Fibroblast of lung (primary cell): ENCODE results near the gene LTA4H. TPM values are rescaled to one million over a fixed set of nuclear protein-coding genes. Genes with fewer than 3 reads are reported as not detected.

Source experiments
- DNase-seq, 2 donors: peaks; one replicate each; pipeline versions ENCODE4 v3.0.0 to v3.0.0-alpha.2; 2010; ENCODE audit warnings: low read depth in 2 of 2
- H2AFZ ChIP-seq: 2 replicates; pipeline ENCODE4 v1.5.1; 2012; ENCODE audit warnings: low read length, control low read depth, inconsistent platforms
- H3K27ac ChIP-seq: 2 replicates; pipeline ENCODE4 v1.5.1; 2011; ENCODE audit warnings: low read length, control low read depth; ENCODE audit not compliant: insufficient read depth
- H3K27me3 ChIP-seq: 2 replicates; pipeline ENCODE4 v1.5.1; 2011; ENCODE audit warnings: mild to moderate bottlenecking, low read length; ENCODE audit not compliant: control insufficient read depth, insufficient read depth
- H3K36me3 ChIP-seq: 2 replicates; pipeline ENCODE4 v1.5.1; 2011; ENCODE audit warnings: low read length; ENCODE audit not compliant: control insufficient read depth, insufficient read depth
- H3K4me1 ChIP-seq: 2 replicates; pipeline ENCODE4 v1.5.1; 2011; ENCODE audit warnings: low read length; ENCODE audit not compliant: control insufficient read depth, insufficient read depth; ENCODE audit errors: extremely low read depth
- H3K4me2 ChIP-seq: 2 replicates; pipeline ENCODE4 v1.5.1; 2011; ENCODE audit warnings: low read length, control low read depth; ENCODE audit not compliant: insufficient read depth; ENCODE audit errors: extremely low read depth
- H3K4me3 ChIP-seq, 4 experiments: fragments of 200-600 bp in 1 of 4; sonication (generic) in 1 of 4; replicated peaks in 1 of 4; 2 replicates each; pipeline ENCODE4 v1.5.1; 2011 to 2016; ENCODE audit warnings: low read length in 4 of 4, low read depth in 3 of 4, mild to moderate bottlenecking in 3 of 4, control low read depth in 2 of 4, inconsistent platforms in 1 of 4, mixed read lengths in 1 of 4; ENCODE audit not compliant: insufficient read depth in 1 of 4; ENCODE audit errors: control extremely low read depth in 1 of 4
- H3K79me2 ChIP-seq: 2 replicates; pipeline ENCODE4 v1.5.1; 2012; ENCODE audit warnings: mild to moderate bottlenecking, low read length, inconsistent platforms; ENCODE audit not compliant: control insufficient read depth, insufficient read depth
- H3K9ac ChIP-seq: 2 replicates; pipeline ENCODE4 v1.5.1; 2011; ENCODE audit warnings: mild to moderate bottlenecking, low read length, control low read depth; ENCODE audit not compliant: insufficient read depth
- H3K9me3 ChIP-seq: 2 replicates; pipeline ENCODE4 v1.5.1; 2012; ENCODE audit warnings: low read depth, low read length; ENCODE audit not compliant: control insufficient read depth, insufficient read depth
- H4K20me1 ChIP-seq: 2 replicates; pipeline ENCODE4 v1.5.1; 2011; ENCODE audit warnings: low read length; ENCODE audit not compliant: control insufficient read depth, insufficient read depth; ENCODE audit errors: extremely low read depth
- EZH2 ChIP-seq: IDR thresholded peaks from 2 replicates; pipeline ENCODE4 v1.5.1; 2012; ENCODE audit warnings: low read length, control low read depth, mild to moderate bottlenecking; ENCODE audit errors: missing control alignments
- polyA plus RNA-seq, 2 donors: library from polyadenylated mRNA; depleted of rRNA in 1 of 2; stranded (reverse) in 1 of 2; unstranded in 1 of 2; fragments of >200 nt; gene quantifications; 2 replicates each; pipeline ENCODE4 v1.2.1, GENCODE V29; 2011 to 2012; ENCODE audit warnings: missing spikeins in 1 of 2
- total RNA-seq: library from RNA; depleted of rRNA; stranded (reverse); fragments of >200 nt; gene quantifications from 2 replicates; pipeline ENCODE4 v1.2.1, GENCODE V29; 2014
- TF ChIP-seq, protein P1 (sequence below), 2 donors: IDR thresholded peaks in 1 of 2; conservative IDR thresholded peaks in 1 of 2; 1 replicate in 1 of 2; 2 replicates in 1 of 2; pipeline ENCODE4 v1.5.1; 2011 to 2012; ENCODE audit warnings: low read length in 2 of 2, control low read depth in 1 of 2, inconsistent platforms in 1 of 2, low read depth in 1 of 2, mild to moderate bottlenecking in 1 of 2

The LTA4H gene
- total and polyA plus RNA-seq, 2 donors (not counting 1 experiment from before 2014, with no cell fraction given), result 81.1 to 100 TPM

DNA sequence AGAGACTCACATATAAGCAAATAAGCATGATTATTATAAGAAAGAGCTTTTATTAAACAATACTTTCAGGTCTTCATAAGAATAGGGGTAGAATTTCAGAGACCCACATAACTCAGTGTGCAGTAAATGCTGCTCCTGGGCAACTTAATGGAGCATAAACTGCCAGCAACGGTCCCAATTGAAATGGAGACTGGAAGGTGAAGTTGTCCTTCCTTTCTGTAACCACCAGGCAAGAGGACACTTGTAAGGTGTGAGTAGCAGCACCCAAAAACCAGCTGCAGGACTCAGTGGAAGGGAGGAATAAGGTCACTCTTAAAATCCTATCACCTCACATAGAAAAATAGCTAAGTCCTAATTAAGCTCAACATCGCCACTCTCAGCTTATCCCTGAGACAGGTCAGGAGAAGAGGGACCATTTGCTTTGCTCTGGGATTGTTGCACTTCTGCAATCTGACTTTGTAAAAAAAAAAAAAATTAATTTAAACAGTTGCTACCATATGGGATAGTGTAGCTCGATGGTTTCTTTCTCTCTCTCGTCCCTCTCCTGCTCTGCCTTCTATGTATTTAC is 22.7 kb upstream of the LTA4H start:
- no peaks in the 10 kb centered on the region for H3K9me3 ChIP-seq
- no peaks in the 10 kb centered on the region for H3K27me3 ChIP-seq
- no peaks in the 10 kb centered on the region for H3K36me3 ChIP-seq
- no peak overlapping the region for H3K9ac ChIP-seq
- H4K20me1 ChIP-seq, result no peaks in the 10 kb centered on the region
- H3K27ac ChIP-seq, result no peak overlapping the region
- H3K4me1 ChIP-seq, result no peaks in the 10 kb centered on the region
- H3K4me2 ChIP-seq, result no peak overlapping the region
- no peak overlapping the region for H3K4me3 ChIP-seq
- TF ChIP-seq, protein P1, sequence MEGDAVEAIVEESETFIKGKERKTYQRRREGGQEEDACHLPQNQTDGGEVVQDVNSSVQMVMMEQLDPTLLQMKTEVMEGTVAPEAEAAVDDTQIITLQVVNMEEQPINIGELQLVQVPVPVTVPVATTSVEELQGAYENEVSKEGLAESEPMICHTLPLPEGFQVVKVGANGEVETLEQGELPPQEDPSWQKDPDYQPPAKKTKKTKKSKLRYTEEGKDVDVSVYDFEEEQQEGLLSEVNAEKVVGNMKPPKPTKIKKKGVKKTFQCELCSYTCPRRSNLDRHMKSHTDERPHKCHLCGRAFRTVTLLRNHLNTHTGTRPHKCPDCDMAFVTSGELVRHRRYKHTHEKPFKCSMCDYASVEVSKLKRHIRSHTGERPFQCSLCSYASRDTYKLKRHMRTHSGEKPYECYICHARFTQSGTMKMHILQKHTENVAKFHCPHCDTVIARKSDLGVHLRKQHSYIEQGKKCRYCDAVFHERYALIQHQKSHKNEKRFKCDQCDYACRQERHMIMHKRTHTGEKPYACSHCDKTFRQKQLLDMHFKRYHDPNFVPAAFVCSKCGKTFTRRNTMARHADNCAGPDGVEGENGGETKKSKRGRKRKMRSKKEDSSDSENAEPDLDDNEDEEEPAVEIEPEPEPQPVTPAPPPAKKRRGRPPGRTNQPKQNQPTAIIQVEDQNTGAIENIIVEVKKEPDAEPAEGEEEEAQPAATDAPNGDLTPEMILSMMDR (conservative IDR thresholded peaks at IDR 0.05 in 1 of 2, IDR thresholded peaks at IDR 0.05 in 1 of 2; ENCODE audit: low read depth in 1 of 2, low read length in 2 of 2), result no peak
- no peak for TF ChIP-seq EZH2
- DNase-seq, result no peak
- H2AFZ ChIP-seq, result no peak overlapping the region
- no peaks in the 10 kb centered on the region for H3K79me2 ChIP-seq

DNA sequence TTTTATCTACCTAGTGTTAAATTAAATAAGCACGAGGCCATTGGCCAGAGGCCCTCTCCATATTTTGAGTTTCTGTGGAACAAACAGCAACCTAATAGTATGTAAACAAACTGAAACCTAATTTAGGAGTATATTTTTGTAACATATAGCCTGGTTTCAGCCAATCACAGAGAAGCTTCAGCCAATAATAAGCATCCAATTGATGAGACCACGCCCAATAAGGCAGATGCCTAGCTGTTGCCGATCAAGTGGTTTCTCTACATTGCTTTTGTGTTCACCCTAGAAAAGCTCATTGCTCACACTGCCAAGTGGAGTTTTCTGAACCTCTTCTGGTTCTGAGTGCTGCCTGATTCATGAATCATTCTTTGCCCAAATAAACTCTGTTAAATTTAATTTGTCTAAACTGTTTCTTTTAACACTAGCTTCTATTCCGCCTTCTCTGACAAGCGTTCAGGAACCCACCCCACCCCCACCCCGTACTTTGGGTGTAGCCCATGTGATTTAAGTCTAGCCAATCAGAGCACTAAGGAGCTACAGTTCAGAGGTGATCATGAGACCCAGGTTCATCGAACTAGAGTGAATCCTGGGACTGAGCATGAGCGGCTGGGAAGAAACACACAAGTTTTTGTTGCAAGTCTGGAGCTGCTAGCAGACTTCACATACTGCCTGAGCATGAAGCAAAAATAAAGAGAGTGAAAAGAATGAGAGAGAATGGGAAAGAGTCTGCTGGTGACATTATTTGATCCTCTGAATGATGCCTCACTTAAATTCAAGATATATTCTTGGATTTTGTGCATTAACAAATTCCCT is 21.5 kb upstream of the LTA4H start:
- no peak overlapping the region for H3K27ac ChIP-seq
- TF ChIP-seq, protein P1 (conservative IDR thresholded peaks at IDR 0.05 in 1 of 2, IDR thresholded peaks at IDR 0.05 in 1 of 2; ENCODE audit: low read depth in 1 of 2, low read length in 2 of 2), result no peak
- TF ChIP-seq EZH2, result no peak
- no peak overlapping the region for H3K4me3 ChIP-seq
- H3K36me3 ChIP-seq, result no peaks in the 10 kb centered on the region
- H3K4me2 ChIP-seq, result no peak overlapping the region
- H3K9me3 ChIP-seq, result no peaks in the 10 kb centered on the region
- no peak overlapping the region for H3K9ac ChIP-seq
- H3K27me3 ChIP-seq, result no peaks in the 10 kb centered on the region
- no peak overlapping the region for H2AFZ ChIP-seq
- no peaks in the 10 kb centered on the region for H4K20me1 ChIP-seq
- no peaks in the 10 kb centered on the region for H3K79me2 ChIP-seq
- DNase-seq, result no peak
- H3K4me1 ChIP-seq, result no peaks in the 10 kb centered on the region

DNA sequence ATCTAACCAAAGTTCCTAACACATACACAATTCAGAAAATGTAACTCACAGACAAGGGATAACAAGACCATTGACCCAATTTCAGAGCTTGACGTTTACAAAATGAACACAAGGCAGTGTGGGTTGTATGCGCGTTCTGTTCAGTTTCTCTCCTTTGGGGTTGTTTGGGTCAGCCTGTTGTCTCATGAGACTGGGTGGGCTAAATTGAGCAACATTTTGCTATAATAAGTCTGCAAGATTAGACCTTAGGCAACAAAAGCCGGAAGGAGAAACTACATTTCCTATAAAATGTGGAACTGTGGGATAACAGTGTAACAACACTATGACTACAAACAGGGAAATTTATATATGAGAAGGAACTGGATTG is 18.8 kb upstream of the LTA4H start:
- no peak overlapping the region for H3K4me2 ChIP-seq

More for the DNA sequence above, 18.8 kb upstream of the LTA4H start:
- Histone ChIP-seq H3K9me3 (no peaks in the 10 kb centered on the region), H3K79me2 (no peaks in the 10 kb centered on the region), H3K9ac (no peak overlapping the region), H3K4me3 (no peak overlapping the region), H4K20me1 (no peaks in the 10 kb centered on the region), H3K27ac (no peak overlapping the region), H3K36me3 (no peaks in the 10 kb centered on the region), H2AFZ (no peak overlapping the region), H3K4me1 (no peaks in the 10 kb centered on the region), H3K27me3 (no peaks in the 10 kb centered on the region)
- DNase-seq, result peak in 1 of 2 donors; percentile 34
- TF ChIP-seq, protein P1 (conservative IDR thresholded peaks at IDR 0.05 in 1 of 2, IDR thresholded peaks at IDR 0.05 in 1 of 2; ENCODE audit: low read depth in 1 of 2, low read length in 2 of 2), result no peak
- no peak for TF ChIP-seq EZH2
